B cell (primary cell): ENCODE measurements around the gene GORASP2.

Experiments
- EZH2 ChIP-seq: IDR thresholded peaks from 2 replicates; pipeline ENCODE4 v1.6.1; 2012; ENCODE audit warnings: borderline replicate concordance, low read depth, mild to moderate bottlenecking, moderate library complexity, low read length; ENCODE audit not compliant: insufficient read depth, poor library complexity, severe bottlenecking
- TF ChIP-seq, protein P1 (sequence below): fragments of 200-600 bp; IDR thresholded peaks from one replicate; pipeline ENCODE4 v1.8.0; 2022; ENCODE audit warnings: antibody characterized with exemption, mild to moderate bottlenecking

DNA sequence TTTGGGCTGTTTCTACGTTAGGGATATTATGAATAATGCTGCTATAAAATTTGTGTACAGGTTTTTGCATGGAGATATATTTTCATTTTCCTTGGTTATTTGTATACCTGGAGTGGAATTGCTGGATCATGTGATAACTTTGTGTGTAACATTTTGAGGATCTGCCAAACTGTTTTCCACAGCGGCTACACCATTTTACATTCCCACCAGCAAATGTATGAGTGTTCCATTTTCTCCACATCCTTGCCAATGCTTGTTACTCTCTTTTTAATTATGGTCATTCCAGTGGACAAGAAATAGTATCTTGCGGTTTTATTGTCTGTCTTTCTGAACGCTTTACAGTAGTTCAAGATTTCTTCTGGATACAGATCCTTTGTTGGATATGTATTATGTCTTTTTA lies 13.6 kb downstream of the GORASP2 start:
- TF ChIP-seq, protein P1, sequence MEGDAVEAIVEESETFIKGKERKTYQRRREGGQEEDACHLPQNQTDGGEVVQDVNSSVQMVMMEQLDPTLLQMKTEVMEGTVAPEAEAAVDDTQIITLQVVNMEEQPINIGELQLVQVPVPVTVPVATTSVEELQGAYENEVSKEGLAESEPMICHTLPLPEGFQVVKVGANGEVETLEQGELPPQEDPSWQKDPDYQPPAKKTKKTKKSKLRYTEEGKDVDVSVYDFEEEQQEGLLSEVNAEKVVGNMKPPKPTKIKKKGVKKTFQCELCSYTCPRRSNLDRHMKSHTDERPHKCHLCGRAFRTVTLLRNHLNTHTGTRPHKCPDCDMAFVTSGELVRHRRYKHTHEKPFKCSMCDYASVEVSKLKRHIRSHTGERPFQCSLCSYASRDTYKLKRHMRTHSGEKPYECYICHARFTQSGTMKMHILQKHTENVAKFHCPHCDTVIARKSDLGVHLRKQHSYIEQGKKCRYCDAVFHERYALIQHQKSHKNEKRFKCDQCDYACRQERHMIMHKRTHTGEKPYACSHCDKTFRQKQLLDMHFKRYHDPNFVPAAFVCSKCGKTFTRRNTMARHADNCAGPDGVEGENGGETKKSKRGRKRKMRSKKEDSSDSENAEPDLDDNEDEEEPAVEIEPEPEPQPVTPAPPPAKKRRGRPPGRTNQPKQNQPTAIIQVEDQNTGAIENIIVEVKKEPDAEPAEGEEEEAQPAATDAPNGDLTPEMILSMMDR, result no peak
- TF ChIP-seq EZH2, result no peak
